ENCODE measurements around the gene LGALS9. TPM values are rescaled to one million over a fixed set of nuclear protein-coding genes. Genes with fewer than 3 reads are reported as not detected.

LGALS9 gene
- polyA plus RNA-seq, 1 donor from 2014 or later, result not detected

DNA sequence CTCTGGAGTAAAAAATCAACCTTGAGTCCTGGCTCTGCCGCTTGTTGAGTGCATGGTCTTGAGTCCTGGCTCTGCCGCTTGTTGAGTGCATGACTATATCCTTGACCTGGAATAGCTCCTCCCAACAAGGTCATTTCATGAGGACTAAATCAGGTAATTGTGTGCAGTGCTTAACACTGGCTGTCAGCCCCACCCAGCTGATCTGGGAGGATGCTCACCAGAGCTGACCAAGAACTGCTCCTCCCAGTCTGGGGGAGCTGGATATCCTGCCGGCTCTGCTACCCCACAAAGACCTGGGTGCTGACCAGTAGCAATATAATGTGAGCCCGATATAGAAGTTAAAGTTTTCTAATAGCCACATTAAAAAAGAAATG, 20.7 kb upstream of the LGALS9 start:
- Histone ChIP-seq H2AFZ (ENCODE audit: low read depth, low read length) (no peak overlapping the region), H3K9ac (ENCODE audit: low read length) (no peak overlapping the region)

DNA sequence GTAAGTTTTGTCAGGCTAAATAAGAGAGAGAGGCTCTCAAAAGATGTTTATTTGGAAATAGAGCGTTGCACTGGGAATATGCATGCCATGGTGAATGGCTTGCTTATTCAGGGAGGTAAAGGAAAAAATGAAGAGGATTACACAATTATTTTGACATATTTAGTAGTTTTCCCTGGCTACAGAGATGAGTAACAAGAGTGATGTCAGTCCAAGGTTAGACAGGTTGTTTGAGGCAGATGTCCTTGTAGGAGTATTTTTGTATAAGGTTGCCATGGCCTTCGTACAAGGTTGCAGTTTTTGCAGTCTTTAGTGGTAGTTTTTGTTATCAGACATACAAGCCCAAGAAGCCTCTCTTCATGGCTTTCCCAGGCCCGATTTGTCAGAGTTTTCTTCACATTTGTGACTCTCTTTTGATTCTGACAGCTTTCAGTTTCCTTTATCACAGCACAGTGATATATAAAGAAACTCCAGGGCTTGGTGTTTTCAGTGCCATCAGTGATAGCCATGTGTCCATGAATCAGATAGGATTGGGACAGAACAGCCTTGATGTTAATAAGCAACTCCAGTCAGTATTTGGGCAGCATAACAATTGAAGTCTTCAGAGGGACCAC, 18.7 kb upstream of the LGALS9 start:
- no peak overlapping the region for H3K4me2 ChIP-seq (ENCODE audit: low read length)
- TF ChIP-seq, protein P1, sequence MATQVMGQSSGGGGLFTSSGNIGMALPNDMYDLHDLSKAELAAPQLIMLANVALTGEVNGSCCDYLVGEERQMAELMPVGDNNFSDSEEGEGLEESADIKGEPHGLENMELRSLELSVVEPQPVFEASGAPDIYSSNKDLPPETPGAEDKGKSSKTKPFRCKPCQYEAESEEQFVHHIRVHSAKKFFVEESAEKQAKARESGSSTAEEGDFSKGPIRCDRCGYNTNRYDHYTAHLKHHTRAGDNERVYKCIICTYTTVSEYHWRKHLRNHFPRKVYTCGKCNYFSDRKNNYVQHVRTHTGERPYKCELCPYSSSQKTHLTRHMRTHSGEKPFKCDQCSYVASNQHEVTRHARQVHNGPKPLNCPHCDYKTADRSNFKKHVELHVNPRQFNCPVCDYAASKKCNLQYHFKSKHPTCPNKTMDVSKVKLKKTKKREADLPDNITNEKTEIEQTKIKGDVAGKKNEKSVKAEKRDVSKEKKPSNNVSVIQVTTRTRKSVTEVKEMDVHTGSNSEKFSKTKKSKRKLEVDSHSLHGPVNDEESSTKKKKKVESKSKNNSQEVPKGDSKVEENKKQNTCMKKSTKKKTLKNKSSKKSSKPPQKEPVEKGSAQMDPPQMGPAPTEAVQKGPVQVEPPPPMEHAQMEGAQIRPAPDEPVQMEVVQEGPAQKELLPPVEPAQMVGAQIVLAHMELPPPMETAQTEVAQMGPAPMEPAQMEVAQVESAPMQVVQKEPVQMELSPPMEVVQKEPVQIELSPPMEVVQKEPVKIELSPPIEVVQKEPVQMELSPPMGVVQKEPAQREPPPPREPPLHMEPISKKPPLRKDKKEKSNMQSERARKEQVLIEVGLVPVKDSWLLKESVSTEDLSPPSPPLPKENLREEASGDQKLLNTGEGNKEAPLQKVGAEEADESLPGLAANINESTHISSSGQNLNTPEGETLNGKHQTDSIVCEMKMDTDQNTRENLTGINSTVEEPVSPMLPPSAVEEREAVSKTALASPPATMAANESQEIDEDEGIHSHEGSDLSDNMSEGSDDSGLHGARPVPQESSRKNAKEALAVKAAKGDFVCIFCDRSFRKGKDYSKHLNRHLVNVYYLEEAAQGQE (IDR thresholded peaks at IDR 0.05; ENCODE audit: borderline replicate concordance), result no peak
- TF ChIP-seq POLR2AphosphoS5 (IDR thresholded peaks at IDR 0.05) (no peak), MXI1 (conservative IDR thresholded peaks at IDR 0.05; ENCODE audit: poor library complexity, severe bottlenecking) (no peak), EP300 (conservative IDR thresholded peaks at IDR 0.05; ENCODE audit: poor library complexity, severe bottlenecking) (no peak), SMC3 (conservative IDR thresholded peaks at IDR 0.05; ENCODE audit: poor library complexity) (no peak), RAD21 (conservative IDR thresholded peaks at IDR 0.05) (no peak)
- TF ChIP-seq, protein P2, sequence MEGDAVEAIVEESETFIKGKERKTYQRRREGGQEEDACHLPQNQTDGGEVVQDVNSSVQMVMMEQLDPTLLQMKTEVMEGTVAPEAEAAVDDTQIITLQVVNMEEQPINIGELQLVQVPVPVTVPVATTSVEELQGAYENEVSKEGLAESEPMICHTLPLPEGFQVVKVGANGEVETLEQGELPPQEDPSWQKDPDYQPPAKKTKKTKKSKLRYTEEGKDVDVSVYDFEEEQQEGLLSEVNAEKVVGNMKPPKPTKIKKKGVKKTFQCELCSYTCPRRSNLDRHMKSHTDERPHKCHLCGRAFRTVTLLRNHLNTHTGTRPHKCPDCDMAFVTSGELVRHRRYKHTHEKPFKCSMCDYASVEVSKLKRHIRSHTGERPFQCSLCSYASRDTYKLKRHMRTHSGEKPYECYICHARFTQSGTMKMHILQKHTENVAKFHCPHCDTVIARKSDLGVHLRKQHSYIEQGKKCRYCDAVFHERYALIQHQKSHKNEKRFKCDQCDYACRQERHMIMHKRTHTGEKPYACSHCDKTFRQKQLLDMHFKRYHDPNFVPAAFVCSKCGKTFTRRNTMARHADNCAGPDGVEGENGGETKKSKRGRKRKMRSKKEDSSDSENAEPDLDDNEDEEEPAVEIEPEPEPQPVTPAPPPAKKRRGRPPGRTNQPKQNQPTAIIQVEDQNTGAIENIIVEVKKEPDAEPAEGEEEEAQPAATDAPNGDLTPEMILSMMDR (IDR thresholded peaks at IDR 0.05; ENCODE audit: poor library complexity, severe bottlenecking), result no peak
- no peaks in the 10 kb centered on the region for H3K9me2 ChIP-seq (ENCODE audit: insufficient read depth, low read length)
- no peak overlapping the region for H3K9ac ChIP-seq (ENCODE audit: low read length)
- no peak overlapping the region for H3K27ac ChIP-seq (ENCODE audit: low read length)
- no peaks in the 10 kb centered on the region for H4K20me1 ChIP-seq (ENCODE audit: insufficient read depth)
- no peaks in the 10 kb centered on the region for H3K9me3 ChIP-seq (ENCODE audit: low read length)
- H3K79me2 ChIP-seq (replicated peaks; ENCODE audit: insufficient read depth, low read length), result no peaks in the 10 kb centered on the region
- no peaks in the 10 kb centered on the region for H3K36me3 ChIP-seq (ENCODE audit: insufficient read depth, low read length)
- no peak overlapping the region for H2AFZ ChIP-seq (ENCODE audit: low read depth, low read length)
- no peaks in the 10 kb centered on the region for H3K27me3 ChIP-seq (ENCODE audit: insufficient read depth, low read depth, low read length)
- no peaks in the 10 kb centered on the region for H3F3A ChIP-seq (ENCODE audit: insufficient read depth, low read length, poor library complexity, severe bottlenecking)
- no peak overlapping the region for H3K4me3 ChIP-seq (ENCODE audit: low read length)

More for the DNA sequence above, 20.7 kb upstream of the LGALS9 start:
- no peaks in the 10 kb centered on the region for H3F3A ChIP-seq (ENCODE audit: insufficient read depth, low read length, poor library complexity, severe bottlenecking)
- H3K9me3 ChIP-seq (ENCODE audit: low read length), result no peaks in the 10 kb centered on the region
- H3K36me3 ChIP-seq (ENCODE audit: insufficient read depth, low read length), result no peaks in the 10 kb centered on the region
- H4K20me1 ChIP-seq (ENCODE audit: insufficient read depth), result no peaks in the 10 kb centered on the region
- H3K27me3 ChIP-seq (ENCODE audit: insufficient read depth, low read depth, low read length), result no peaks in the 10 kb centered on the region
- H3K27ac ChIP-seq (ENCODE audit: low read length), result no peak overlapping the region
- H3K79me2 ChIP-seq (replicated peaks; ENCODE audit: insufficient read depth, low read length), result no peaks in the 10 kb centered on the region
- H3K4me2 ChIP-seq (ENCODE audit: low read length), result no peak overlapping the region
- no peak for TF ChIP-seq EZH2 (IDR thresholded peaks at IDR 0.05; ENCODE audit: borderline replicate concordance, insufficient read depth, low read length, poor library complexity, severe bottlenecking)
- TF ChIP-seq RAD21 (conservative IDR thresholded peaks at IDR 0.05), result no peak
- TF ChIP-seq, protein P2 (IDR thresholded peaks at IDR 0.05; ENCODE audit: poor library complexity, severe bottlenecking), result no peak
- TF ChIP-seq, protein P1 (IDR thresholded peaks at IDR 0.05; ENCODE audit: borderline replicate concordance), result no peak
- TF ChIP-seq SMC3 (conservative IDR thresholded peaks at IDR 0.05; ENCODE audit: poor library complexity), result no peak
- no peak for TF ChIP-seq TAF1 (IDR thresholded peaks at IDR 0.05; ENCODE audit: low read depth)
- TF ChIP-seq POLR2AphosphoS5 (IDR thresholded peaks at IDR 0.05), result no peak
- TF ChIP-seq MXI1 (conservative IDR thresholded peaks at IDR 0.05; ENCODE audit: poor library complexity, severe bottlenecking), result no peak
- no peak for TF ChIP-seq EP300 (conservative IDR thresholded peaks at IDR 0.05; ENCODE audit: poor library complexity, severe bottlenecking)
- H3K9me2 ChIP-seq (ENCODE audit: insufficient read depth, low read length), result no peaks in the 10 kb centered on the region
- no peak overlapping the region for H3K4me3 ChIP-seq (ENCODE audit: low read length)

All from neural cell (in vitro differentiated cells).